HG03558 (cell line): ENCODE data around the gene KLF14.
"Not testable (repeated sequence)": the region's sequence is repeated elsewhere in the genome, so short reads cannot be mapped to it uniquely, and the experiment has no call there.

Experiments used
- ATAC-seq: cut with Tn5 transposase; IDR thresholded peaks from one replicate; pipeline ENCODE4 v1.9.1; 2021; ENCODE audit warnings: moderate number of reproducible peaks; ENCODE audit not compliant: unreplicated experiment; ENCODE audit errors: extremely low read depth

Gene KLF14

DNA sequence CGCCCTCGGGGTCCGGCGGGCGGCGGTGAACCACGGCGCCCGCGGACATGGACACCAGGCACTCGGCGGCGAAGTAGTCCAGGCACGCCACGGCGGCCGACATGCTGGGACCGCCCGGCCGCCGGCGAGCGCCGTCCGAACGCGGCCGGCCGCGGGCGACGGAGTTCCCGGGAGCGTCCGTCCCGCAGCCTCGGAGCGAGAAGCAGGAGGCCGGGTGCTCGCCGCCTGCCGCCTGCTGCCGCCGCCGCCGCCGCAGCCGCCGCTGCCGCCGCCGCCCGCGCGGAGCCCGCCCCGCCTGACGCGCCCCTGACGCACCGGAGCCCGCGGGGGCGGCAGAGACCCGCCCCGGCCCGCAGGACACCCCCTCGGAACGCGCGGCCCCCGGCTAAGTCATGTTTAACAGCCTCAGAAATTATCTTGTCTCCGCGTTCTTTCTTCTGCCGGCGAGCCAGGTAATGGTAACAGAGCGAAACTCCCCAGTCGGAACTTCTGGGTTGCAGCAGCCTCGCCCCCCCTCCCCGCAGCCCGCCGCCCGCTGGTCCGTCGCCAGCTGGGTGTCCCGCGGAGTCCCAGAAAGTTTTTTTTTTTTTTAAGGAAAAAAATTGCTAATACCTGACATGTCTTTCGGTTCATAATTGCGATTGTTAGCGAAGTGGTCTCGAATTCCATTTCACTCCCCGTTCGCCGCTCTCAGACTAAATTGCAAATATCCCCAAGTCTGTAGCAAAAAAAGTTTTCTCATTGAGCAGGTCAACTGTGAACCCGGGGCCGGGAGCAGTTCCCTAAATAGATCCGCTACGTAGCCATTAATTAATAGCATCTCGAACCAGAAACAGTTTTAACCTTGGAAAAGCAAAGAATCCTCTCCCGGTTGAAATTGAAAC, at the start of gene KLF14:
Gene KLF14, minus strand, starts transcription at position 277 of the 884 bp plus-strand sequence. Its CDS starts 174 bp downstream, at position 103.
- no peak for ATAC-seq

DNA sequence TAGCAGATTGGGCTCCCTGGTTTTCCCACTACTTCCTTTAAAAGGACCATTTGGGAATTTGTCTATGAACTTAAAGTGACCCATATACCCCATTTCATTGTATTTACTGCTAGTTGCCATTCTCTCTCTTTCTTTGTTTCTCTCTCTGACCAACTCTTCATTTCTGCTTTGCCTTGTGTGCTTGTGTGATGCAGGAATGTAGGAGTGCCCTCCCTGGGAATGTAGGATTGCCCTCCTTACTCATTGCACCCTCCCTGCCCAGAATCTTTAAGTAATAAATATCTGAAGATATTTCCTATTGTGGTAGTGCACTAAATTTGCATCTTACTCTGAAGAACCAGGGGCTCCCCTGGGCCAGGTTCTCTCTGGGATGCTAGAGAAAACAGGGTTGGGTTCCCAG, 47.3 kb upstream of the KLF14 start:
- no peak for ATAC-seq

DNA sequence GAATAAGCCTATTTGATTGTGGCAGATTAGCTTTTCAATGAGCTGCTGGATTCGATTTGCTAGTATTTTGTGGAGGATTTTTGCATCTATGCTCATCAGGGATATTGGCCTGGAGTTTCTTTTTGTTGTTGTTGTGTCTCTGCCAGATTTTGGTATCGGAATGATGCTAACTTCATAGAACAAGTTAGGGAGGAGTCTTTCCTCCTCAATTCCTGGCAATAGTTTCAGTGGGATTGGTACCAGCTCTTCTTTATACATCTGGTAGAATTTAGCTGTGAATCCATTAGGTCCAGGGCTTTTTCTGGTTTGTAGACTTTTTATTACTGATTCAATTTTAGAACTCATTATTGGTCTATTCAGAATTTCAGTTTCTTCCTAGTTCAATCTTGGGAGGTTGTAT, 43.4 kb upstream of the KLF14 start:
- ATAC-seq, result no peak

DNA sequence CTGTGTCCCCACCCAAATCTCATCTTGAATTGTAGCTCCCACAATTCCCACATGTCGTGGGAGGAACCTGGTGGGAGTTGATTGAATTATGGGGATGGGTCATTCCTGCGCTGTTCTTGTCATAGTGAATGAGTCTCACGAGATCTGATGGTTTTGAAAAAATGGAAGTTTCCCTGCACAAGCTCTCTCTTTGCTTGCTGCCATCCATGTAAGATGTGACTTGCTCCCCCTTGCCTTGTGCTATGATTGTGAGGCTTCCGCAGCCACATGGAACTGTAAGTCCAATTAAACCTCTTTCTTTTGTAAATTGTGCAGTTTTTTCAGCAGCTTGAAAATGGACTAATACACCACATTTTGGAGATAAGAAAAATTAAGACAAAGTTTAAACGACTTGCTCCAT, 38.4 kb upstream of the KLF14 start:
- not testable (repeated sequence) for ATAC-seq

DNA sequence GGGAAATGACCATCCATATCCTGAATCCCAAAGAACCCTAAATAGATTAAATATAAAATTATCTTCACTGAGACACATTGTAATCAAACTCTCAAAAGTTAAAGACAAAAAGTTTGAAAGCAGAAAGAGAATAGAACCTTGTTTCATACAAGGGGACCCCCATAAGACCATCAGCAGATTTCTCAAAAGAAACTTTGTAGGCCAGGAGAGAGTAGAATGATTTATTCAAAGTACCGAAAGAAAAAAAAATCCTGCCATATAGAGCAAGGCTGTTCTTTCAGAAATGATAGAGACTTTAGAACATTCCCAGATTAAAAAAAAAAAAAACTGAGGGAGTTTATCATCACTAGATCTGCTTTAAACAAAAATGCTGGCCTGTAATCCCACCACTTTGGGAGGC, 34.8 kb upstream of the KLF14 start:
- ATAC-seq, result no peak

DNA sequence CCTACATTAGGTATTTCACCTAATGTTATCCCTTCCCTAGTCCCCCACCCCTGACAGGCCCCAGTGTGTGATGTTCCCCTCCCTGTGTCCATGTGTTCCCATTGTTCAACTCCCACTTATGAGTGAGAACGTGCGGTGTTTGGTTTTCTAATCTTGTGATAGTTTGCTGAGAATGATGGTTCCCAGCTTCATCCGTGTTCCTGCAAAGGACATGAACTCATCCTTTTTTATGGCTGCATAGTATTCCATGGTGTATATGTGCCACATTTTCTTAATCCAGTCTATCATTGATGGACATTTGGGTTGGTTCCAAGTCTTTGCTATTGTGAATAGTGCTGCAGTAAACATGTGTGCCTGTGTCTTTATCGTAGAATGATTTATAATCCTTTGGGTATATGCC, 30.6 kb upstream of the KLF14 start:
- ATAC-seq, result not testable (repeated sequence)

DNA sequence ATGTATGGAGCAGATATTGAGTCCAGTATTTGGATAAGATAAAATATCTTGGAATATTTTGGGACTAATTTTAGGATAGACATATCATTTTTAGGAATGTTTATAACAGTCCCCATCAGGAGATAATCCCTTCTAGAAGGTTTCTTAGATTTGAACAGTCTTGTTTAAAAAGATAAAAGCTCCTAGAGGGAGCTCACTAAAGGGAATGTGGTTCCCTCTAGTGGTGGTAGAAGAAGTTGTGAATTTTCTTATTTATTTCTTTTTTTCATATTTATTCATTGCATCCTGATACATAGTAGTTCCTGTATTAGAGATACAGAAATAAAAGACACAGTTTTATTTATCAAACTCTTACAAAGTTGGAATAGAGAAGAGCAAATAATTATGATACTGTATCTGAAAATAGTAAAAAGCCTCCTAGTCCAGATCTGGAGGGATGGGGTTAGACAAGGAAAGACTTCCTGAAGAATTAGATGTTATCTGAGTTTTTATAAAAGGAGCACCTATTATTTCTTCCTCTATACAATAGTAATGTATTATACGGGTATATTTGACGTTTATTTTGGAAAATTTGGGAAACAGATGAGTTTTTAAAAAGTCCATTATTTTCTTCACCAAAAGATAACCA, 24.5 kb upstream of the KLF14 start:
- no peak for ATAC-seq

DNA sequence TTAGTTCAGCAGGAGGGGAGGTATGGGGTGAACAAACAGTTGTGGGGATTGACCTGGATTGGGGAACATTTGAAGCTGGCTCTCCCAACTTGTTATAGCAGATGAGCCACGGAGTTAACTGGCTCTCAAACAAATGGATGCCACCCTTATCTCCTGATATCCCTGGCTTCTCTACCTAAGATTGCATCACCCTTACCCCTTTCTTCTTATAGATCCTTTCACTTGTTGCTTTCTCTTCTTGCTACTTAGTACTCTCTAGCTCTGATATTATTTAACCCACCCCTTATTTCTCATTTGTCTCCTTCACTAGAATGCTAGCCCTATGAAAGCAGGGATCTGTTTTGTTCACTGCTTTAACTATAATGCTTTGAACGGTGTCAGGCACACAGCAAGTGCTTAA, 22.3 kb upstream of the KLF14 start:
- no peak for ATAC-seq

DNA sequence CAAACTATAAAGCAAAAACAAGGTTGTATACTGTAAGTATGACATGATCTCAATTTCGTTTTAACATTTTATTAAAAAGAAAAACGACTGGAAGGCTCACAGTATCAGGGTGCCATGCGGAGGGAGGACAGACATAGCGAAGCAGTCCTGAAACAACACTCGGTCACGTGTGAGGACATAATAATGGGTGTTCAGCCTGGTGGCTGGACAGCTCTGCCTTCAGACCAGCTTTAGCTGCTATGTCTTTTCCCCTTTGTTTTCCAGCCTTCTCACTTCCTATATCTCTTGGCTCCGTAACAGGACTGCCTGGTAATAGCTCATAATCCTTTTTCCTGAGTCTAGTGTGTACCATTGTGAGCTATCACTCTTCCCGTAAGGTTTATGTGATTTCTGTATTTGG, 18.4 kb upstream of the KLF14 start:
- ATAC-seq, result no peak

DNA sequence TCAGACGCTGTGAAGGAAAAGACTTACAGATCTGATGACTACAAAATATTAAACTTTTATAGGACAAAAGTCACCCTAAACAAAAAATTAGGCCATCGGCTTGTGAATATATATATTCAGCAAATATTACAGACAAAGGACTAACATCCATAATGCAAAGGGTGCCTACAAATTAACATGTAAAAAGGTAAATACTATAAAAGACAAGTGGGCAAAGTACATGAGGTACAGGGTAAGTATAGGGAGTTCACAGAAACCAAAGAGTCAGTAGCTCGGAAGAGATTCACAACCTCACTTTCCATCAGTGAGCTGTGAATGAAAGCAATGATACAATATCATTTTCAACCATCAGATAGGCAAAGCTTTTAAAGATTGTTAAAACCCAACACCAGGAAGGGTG, 16.7 kb upstream of the KLF14 start:
- no peak for ATAC-seq

DNA sequence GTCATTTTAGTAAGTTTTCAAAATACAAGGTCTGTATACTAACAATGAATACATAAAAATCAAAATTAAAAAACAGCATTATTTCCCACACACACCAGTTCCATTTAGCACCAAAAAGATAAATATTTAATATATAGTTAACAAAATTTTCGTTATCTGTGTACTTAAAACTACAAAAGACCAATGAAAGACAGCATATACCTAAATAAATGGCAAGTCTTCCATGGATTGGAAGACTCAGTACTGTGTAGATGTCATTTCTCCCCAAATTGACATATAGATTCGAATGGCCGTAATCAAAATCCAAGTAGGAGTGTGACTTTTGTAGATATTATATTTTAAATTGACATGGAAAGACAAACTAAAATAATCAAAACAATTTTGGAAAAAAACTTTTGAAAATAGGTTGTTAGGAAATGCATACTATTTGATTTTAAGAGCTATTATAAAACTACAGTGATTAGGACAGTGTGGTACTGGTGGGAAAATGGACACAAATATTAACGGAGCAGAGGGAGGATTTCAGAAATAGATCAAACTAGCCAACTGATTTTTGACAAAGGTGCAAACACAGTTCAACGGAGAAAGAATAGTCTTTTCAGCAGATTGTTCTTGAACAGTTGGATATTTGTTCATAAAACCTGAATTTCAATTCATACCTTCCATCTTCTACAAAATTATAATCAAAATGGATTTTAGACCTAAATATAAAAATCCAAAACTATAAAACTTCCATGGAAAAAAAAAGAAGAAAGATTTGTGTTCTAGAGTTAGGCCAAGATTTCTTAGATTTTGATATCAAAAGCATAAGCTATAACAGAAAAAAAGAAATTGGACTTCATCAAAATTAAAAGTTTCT, 14.8 kb upstream of the KLF14 start:
- no peak for ATAC-seq

DNA sequence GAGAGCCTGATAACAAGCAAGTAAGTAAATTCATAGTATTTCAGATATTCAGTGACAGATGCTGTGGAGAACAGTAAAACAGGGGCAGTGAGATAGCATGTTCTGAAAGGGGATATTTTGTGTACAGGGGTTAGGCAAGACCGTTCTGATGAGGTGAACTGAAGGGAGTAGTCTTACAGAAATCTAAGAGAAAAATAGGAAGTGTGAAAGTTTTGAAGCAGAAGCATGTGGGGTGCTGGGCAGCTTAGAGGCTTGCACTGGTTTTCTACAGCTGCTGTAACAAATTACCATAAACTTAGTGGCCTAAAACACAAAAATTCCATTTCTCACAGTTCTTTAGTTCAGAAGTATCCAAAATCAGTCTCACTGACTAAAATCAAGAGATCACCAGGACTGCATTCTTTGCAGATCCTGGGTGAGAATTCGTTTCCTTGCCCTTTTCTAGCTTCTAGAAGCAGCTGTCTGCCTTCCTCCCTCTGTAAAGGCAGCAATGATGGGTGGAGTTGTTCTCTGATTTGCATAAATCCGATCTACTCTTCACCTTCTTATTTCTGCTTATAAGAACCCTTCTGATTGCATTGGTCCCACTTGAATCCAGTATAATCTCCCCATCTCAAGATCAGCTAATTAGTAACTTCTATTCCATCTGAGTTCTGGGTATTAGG, 7.5 kb upstream of the KLF14 start:
- no peak for ATAC-seq

DNA sequence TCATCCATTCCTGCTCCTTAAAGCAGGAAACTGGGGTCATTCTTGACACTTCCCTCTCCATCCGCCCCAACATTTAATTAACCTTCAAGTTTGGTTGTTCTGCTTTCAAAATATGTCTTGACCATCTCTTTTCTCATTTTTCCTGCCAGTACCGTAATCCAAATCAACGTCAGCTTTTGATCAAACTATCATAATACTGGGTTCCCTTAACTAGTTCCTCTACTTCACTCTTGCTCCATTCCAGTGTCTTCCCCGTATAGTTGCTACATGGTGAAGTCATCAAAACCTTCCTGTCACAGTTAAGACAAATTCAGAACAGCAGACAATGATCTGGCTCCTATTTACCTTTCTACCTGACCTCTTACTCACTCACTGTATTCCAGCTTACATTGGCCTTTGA, 6.6 kb upstream of the KLF14 start:
- ATAC-seq, result no peak

DNA sequence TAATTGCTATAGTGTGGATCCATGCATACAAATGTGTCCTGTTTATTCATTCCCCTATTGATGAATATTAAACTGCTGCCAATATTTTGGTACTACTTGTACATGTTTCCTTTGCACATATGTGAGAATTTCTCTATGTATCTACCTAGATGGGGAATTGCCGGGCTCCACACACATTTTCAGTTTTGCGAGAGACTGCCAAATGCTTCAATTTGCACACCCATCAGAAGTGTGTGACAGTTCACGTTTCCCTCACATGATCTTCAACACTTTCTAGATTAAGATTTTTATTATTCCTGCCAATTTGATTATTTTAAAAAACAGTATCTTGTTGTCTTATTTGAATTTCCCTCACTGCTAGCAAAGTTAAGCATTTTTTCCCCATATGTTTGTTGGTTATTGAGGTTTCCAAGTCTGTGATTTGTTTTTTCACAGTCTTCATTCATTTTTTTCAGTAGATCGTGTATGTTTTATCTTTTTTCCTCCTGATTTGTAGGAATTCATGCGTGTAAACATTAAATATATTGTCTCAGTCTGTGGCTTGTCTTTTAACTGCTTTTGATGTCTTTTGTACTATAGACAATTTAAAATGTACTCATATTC, 2.4 kb upstream of the KLF14 start:
- no peak for ATAC-seq

DNA sequence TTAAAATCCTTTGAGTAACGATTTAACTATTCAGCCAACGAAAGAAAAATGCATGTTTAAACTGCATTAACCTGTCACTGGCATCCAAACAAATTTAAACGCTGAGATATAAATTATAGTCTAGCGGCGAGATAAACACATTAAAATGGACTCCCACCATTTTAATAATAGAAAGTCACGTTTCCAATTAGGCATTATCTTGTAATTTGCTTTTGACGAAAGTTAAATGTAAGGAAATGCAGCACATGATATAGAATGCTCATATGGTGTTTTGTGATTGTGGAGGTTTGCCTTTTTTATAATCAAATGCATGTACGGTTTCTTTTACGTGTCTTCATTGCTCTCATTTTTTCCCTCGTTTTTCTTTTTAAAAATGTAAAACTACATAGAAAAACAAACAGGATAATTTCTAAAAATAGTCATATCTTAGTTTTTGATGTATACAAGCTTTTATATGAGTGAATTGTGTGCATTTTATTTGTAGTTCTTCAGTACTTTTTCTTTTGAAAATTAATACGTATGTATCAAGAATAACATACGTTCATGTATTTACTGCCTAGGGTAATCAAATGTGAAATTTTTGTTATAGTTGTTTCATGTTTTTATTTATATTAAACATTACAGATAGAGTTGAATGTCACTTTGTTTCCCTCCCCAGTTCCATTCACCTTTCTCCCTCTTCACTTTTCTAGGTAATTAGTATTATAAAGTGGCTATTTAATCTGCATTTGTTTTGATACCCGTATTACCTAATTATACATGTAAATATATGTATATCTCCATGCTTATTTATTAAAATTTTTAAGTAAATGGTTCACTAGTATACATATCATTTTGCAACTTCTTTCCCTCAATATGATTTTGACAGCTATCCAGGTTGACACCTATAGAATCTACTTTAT, 1.1 kb upstream of the KLF14 start:
- ATAC-seq, result no peak

DNA sequence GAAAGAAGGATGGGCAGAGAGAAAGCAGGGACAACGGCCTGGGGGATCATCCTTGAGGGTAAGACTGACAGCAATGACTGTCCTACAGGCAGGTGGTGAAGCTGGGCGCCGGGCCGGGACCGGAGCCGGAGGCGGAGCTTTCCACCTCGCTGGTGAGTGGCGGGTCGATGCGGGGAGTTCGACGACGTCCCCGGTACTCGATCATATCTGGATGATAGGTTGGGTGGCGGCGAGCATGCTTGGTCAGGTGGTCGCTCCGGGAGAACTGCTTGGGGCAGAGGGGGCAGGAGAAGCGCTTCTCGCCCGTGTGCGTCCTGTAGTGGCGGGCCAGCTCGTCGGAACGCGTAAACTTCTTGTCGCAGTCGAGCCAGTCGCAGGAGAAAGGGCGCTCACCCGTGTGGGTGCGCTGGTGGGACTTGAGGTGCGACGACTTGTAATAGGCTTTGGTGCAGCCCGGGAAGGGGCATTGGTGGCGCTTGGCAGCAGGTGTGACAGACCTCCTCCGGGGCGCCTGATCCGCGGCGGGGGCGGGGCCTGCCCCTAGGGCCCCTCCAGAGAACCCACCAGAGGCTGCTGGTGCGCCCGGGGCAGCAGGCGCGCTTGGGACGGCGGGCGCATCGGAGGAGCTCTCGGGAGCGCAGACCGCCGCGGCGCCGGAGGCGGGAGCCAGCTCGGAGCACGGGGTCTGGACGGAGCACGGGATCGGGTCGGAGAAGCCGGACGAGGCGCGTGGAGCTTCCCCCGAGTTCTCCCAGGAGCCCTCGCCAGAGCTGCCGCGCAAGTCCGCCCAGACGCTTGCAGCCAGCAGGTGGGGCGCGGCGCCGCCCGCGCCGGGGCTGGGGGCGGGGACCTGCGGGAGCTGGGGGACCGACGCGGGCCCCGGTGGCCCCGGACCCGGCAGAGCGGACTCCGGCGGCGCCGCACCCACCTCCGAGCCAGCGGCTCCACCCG, 752 bp downstream of the KLF14 start:
- no peak for ATAC-seq

DNA sequence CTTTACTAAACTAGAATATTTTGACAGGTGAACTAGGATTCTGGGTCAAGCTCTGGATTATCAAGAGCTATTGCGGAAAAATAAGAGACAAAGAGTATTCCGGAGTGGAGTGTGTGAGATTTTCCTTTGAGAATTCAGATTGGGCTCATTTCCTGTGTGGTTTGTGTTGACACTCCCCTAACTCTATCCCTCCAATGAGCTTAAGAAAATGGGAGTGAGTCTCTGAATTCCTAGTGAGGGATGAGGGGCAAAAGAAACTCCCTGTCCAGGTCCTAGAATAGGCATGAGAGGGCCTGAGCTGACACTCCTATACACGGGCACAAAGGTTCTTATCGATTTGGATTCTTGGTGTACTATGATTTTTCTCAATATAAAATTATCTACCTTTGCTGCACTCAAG, 10.2 kb downstream of the KLF14 start:
- ATAC-seq, result no peak
